Dermis blood vessel endothelial cell (primary cell): Measurements from ENCODE around the gene ZNF469. TPM values are rescaled to one million over a fixed set of nuclear protein-coding genes. Genes with fewer than 3 reads are reported as not detected.

Experiments used
- DNase-seq: peaks from one replicate; pipeline ENCODE4 v3.0.0; 2010
- total RNA-seq: library from RNA; depleted of rRNA; stranded (reverse); fragments of >200 nt; gene quantifications from 2 replicates; pipeline ENCODE4 v1.2.3, GENCODE V29; 2014

Gene ZNF469
- total RNA-seq, 1 donor from 2014 or later: 1.0 TPM

- no peak for DNase-seq
Measured at GRCh38 chr16:88411951-88412576, 29.3 kb downstream of the ZNF469 start.

DNA sequence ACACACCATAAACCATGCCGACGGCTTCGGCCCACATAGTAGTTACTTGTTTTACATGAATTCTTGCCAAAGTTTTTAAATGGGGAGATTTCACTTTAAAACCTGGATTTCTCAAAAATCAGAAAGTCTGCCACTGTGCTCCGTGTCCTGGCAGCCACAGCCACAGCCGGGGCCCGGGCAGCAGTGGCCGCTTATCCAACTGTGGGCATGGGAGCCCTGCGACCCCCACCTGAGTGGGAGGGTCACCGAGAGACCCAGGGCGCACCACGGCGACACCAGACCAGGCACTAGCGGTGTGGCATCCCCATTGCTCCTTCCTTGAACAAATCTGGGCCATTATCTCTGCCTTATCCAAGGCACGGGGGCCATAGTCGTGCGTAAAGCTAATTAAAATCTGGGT, 30.0 kb downstream of the ZNF469 start:
- DNase-seq: no peak

DNA sequence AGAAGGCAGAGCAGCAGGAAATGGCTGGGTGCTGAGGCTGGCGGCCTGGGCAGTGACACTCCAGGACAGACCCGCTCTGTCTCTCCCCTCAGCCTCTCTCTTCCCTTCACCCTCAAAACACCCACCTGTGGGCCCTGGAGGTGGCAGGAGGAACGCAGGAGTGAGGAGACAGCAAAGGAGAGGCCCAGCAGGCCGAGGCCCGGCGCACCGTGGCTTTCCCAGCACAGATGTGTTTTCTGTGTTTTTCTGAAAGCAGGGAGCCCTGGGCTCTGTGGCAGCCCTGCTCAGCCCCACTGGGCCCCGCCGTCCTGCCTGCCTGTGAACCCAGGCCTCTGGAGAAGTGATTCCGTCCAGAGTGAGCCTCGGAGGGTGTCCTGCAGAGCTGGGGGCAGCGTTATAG, 30.5 kb downstream of the ZNF469 start:
- DNase-seq: no peak

DNA sequence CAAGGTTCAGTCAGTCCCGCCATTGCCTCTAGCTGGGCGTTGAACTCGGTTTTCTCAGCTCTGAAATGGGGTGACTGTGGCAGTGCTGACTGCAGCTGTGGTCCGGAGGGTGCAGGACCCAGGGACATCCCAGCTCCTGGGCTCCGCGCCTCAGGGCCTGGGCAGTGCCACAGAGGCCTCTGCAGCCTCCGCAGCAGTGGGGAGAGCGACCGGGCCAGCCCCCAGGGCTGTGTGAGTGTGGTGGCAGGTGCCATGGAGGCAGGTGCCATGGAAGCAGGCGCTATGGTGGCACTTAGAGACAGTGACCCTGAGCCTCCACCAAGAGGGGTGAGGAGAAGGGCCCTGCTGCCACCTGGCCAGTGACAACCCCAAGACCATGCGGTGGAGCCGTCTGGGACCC, 30.9 kb downstream of the ZNF469 start:
- DNase-seq: no peak

DNA sequence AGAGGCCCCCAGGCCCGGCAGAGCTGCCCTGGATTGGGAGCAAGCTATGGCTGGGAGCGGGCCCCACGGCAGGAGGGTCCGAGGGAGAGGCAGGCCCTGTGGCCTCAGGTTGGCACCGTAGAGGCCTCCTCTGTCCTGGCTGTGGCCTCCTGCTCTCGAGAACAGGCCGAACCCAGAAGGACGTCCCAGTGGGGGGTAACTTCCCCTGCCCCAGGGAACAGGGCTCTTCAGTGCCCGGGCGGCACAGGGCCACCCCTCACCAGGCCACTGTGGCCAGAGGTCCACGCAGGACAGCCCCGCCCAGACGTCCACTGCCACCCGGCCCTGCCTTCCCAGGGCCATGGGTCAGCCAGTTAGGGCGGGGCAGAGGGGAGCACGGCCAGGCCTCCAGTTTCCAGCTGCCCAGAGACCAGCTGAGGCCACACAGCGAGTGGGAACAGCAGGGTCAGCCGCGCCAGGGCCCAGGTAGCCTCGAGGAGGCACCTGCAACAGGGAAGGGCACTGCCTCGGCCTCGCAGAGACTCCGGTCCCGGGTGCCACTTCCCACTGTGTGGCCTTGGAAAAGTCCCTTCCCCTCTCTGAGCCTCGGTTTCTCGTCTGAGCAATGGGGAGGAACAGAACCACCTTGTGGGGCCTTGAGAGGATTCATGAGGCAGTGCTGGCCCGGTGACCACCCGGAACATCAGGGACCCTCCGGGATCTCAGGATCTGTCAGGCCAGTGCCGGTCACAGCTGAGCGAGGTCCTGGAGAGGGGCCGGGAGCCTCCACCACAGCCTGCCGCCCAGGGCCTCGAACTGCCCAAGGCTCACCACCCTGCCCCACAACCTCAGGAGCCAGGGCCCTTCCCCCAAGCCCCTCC, 32.0 kb downstream of the ZNF469 start:
- DNase-seq: no peak

GRCh38 chr16:88415381-88415705, 32.6 kb downstream of the ZNF469 start:
- no peak for DNase-seq

- DNase-seq: no peak
Measured at GRCh38 chr16:88415713-88416323, 33.1 kb downstream of the ZNF469 start.

GRCh38 chr16:88416686-88417085, 33.9 kb downstream of the ZNF469 start:
- DNase-seq: no peak

- no peak for DNase-seq
Measured at GRCh38 chr16:88417684-88418476, 35.1 kb downstream of the ZNF469 start.

DNA sequence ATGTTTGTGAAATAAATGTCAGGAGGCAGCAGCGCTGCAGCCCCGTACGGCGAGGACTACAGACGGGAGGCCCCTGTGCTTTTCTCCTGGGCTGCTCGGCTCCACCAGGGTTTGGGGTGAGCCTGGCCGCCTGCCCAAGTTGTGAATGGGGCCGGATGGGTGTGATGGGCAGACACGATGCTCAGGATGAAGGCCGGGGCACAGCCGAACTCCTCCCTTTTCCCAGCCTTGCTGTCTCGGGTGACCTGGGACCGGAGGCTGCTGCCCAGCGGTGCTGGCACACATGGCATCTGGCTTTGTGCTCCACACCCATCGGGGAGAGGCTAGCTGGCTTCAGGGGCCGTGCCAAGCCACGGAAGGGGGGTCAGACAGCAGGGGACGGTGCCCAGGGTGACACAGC, 36.1 kb downstream of the ZNF469 start:
- DNase-seq: no peak

DNA sequence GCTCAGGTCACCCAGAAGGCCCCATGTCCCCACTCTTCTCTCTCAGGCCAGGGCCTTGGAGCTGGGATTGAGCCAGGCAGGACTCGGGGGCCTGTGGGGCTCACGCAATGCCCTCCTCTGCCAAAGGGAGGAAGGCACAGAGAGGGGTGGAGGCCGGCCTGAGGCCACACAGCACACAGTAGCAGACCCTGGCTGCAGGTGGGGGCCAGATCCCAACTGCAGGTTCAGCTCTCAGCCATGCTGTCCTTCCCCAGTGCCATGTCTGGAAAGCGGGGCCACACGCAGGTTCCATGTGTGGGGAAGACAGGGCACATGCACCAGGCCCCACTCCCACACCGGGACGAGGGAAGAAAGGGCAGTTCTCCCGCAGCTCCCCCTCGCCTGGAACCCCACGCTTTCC, 37.0 kb downstream of the ZNF469 start:
- no peak for DNase-seq

DNA sequence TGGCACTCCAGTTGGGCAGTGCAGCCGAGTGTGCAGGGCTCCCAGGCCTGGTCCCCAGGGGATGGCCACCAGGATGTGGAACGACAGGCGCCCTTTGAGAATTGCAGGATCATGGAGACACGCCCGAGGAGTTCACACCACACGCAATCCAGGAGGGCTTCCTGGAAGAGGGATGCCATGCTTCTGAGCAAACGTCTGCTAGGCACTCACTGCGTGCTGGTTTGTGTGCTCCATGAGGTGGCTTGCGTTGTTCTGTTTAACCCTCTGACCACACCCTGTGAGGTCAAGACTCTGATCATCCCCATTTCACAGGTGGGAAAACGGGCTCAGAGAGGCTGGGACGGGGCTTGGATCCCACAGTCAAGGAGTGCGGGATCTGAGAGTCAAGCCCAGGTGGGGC, 37.7 kb downstream of the ZNF469 start:
- DNase-seq: no peak

DNA sequence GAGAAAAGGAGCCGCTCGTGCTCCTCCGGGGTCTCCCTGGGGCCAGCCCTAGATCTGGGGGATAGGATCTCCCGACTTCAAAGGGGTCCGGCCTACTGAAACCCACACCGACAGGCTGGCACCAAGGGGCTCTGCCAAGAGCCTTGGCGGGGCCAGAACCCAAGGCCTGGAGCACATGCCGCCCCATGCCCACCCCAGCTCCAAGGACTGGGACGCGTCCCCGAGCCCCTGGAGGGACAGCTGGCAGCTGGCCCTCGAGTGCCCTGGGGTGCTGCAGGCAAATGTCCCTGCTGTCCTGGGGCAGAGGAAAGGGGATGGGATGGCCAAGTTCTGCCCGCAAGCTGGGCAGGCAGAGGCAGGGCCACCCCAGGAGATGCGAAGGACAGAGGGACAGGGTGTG, 38.5 kb downstream of the ZNF469 start:
- DNase-seq: no peak

DNA sequence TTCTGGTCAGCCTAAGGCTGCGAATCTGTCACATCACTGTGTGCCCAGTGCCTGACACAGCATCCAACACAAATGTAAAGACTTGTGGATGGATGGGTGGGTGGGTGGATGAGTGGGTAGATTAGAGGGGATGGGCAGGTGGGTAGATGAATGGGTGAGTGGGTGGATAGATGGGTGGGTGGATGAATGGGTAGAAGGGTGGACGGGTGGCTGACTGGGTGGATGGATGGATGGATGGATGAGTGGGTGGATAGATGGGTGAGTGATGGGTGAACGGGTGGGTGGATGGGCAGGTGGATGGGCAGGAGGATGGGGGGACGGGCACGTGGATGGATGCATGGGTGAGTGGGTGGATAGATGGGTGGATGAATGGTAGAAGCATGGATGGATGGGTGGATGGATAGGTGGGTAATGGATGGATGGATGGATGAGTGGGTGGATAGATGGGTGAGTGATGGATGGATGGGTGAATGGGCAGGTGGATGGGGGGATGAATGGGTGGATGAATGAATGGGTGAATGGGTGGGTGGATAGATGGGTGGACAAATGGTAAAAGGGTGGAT, 39.2 kb downstream of the ZNF469 start:
- no peak for DNase-seq

DNA sequence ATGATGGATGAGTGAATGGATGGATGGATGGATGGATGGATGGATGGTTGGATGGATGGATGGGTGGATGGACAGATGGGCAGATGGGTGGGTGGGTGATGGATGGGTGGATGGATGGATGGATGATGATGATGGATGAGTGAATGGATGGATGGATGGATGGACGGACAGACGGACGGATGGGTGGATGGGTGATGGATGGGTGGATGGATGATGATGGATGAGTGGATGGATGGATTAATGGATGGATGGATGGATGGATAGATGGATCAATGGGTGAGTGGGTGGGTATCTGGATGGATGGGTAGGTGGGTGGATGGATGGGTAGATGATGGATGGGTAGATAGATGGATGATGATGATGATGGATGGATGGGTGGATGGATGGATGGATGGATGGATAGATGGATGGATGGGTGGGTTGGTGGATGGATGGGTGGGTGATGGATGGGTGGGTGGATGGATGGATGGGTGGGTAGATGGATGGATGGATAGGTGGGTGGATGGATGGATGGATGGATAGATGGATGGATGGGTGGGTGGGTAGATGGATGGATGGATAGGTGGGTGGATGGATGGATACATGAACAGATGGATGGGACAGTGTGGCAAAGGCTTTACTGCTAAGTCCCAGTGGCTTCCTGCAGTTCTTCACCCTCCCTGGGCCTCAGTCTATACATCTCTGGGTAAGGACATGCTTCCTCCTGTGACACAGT, 40.1 kb downstream of the ZNF469 start:
- DNase-seq: no peak

DNA sequence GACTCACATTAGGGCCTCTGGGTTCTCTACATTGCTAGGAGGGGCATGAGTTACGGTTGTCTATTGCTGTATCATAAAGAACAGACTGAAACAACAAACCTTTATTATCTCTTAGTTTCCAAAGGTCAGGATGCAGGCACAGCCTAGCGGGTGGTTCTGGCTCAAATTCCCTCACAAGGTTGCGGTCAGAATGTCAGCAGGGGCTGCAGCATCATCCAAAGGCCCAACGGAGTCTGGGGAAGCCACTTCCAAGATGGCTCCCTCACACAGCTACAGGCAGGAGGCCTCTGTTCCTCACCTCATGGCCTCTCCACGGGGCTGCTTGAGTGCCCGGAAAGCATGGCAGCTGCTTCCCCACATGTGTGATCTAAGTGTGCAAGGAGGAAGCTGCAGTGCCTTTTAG, 40.7 kb downstream of the ZNF469 start:
- DNase-seq: no peak

DNA sequence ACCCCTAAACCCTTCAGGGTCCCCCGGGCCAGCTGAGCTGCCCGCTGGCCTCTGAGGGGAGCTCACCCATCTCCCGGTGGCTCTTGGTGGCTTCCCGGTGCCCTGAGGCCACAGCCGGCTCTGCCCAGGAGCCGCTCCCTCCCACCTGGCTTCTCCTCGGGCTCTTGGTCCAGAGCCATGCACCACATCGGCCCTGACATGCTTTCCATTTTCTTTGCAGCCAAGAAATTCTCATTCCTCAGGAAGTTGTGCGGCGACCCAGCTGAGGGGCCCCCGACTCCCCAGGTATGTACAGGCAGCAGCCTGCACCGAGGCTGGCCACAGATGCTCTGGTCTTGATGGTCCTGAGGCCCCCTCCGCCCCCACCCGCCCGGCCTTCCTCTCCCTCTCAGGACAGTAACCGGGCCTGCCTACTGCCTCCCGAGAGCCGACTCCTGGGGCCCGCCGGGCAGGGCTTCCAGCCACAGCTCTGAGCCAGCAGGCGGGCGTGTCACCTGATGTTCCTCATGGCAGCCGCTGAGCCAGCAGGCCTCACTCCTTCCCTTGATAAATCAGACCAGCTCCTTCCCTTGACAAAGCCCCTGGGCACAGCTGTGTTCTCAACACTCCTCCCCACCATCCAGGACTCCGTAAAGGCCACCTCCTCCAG, 42.0 kb downstream of the ZNF469 start:
- DNase-seq: no peak

DNA sequence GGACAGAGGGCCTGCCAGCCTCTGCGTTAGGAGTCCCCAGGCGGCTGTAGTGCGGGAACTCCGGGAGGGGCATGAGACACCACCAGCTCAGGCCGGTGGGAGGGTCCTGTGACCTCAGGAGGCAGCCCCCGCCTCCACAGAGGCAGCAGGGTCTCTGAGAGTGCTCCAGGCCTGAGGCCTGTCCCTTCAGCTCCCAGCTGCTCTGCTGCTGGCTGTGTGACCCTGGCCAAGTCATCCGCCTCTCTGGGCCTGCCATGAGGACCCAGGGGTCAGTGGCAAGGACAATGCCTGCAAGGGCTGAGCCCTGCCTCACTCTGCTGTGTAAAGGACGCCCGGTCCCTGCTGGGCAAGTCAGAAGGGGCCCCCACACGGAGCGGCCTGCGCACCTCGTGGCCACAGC, 43.3 kb downstream of the ZNF469 start:
- no peak for DNase-seq

- no peak for DNase-seq
Measured at GRCh38 chr16:88427376-88427775, 44.6 kb downstream of the ZNF469 start.

- DNase-seq: no peak
Measured at GRCh38 chr16:88428156-88428555, 45.4 kb downstream of the ZNF469 start.

DNA sequence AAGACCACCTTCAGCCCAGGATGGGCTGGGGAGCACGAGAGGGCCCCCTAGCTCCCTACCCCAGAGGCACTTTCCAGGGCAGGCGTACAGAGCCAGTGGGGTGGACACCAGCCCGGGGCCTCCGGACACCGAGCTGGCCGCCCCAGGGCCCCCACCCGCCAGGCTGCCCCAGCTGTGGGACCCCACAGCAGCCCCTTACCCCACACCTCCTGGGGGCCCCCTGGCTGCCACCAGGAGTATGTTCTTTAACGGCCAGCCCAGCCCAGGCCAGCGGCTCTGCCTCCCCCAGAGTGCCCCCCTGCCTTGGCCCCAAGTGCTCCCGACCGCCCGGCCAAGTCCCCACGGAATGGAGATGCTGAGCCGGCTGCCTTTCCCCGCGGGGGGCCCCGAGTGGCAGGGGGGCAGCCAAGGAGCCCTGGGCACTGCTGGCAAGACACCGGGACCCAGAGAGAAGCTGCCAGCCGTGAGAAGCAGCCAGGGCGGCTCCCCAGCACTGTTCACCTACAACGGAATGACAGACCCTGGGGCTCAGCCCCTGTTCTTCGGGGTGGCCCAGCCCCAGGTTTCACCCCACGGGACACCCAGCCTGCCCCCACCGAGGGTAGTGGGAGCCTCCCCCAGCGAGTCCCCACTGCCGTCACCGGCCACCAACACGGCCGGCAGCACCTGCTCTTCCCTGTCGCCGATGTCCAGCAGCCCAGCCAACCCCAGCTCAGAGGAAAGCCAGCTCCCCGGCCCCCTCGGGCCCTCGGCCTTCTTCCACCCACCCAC, 46.0 kb downstream of the ZNF469 start:
- DNase-seq: no peak
